Measurements from ENCODE around the gene TMEM81.

DNA sequence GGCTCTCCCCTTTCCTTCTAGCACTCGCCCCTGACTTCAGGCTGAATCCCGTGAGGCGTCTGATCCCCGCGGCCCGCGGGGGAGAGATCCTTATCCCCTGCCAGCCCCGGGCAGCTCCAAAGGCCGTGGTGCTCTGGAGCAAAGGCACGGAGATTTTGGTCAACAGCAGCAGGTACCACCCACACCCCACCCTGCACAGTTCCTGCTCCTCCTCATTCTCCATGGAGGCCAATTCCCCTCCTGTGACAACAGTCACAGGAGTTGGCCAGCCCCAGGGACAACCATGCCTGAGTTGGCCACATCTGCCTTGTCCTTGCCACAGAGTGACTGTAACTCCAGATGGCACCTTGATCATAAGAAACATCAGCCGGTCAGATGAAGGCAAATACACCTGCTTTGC, 20.0 kb downstream of the TMEM81 start:
- no peak for TF ChIP-seq YY1 (IDR thresholded peaks at IDR 0.05; ENCODE audit: insufficient read depth, insufficient read length)
- no peak for TF ChIP-seq ZNF274 (IDR thresholded peaks at IDR 0.05; ENCODE audit: low read depth, low read length)
- TF ChIP-seq SUZ12 (IDR thresholded peaks at IDR 0.05; ENCODE audit: extremely low read depth, insufficient read depth, insufficient read length) = no peak
